OCI-LY1 (cell line): ENCODE results near the gene DELE1.

Source experiments
- CTCF ChIP-seq: fragments of 200-600 bp; sonication (generic), shearing (Covaris generic); IDR thresholded peaks from 2 replicates; pipeline ENCODE4 v1.5.1; 2017; ENCODE audit warnings: mild to moderate bottlenecking, antibody characterized with exemption, low read length, moderate library complexity, mixed read lengths
- EZH2 ChIP-seq: fragments of 200-600 bp; sonication (generic), shearing (Covaris generic); IDR thresholded peaks from 2 replicates; pipeline ENCODE4 v1.8.0; 2017; ENCODE audit warnings: borderline replicate concordance, mixed run types, mild to moderate bottlenecking, antibody characterized with exemption, low read length, moderate library complexity, mixed read lengths

DNA sequence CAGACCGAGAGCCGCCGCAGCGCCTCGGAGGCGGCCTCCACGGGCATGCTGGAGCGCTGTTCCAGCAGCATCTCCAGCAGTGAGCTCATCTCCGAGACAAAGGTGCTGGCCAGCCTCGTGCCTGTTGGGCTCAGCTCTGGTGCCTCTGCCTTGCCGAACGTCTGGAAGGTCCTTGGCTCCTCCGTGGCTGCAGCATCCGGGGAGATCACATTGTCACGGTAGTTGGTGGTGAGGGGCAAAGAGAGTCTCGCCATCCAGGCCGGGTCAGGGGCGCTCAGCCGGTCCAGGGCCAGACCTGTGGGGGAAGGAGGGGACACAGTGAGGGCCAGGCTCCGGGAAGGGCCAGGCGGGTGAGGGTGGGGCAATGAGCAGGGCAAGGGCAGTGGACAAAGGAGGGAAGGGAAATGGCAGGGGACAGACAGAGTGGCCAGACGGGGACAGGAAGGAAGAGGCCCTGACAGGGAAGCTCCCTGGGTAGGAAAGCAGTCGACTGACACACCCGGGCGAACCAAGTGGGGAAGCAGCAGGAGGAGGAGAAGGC, 21.9 kb downstream of the DELE1 start:
- TF ChIP-seq CTCF (no peak), EZH2 (no peak)
